ENCODE data around the gene ESRRG. TPM values are rescaled to one million over a fixed set of nuclear protein-coding genes. Genes with fewer than 3 reads are reported as not detected.
A peak's percentile ranks its signal among the peaks of the same experiment; 100 is the strongest.
"Not testable (repeated sequence)": the region's sequence is repeated elsewhere in the genome, so short reads cannot be mapped to it uniquely, and the experiment has no call there.

Gene ESRRG
- total and polyA plus RNA-seq, 12 donors, result 3.8 to 49.5 (median 35.9) TPM

DNA sequence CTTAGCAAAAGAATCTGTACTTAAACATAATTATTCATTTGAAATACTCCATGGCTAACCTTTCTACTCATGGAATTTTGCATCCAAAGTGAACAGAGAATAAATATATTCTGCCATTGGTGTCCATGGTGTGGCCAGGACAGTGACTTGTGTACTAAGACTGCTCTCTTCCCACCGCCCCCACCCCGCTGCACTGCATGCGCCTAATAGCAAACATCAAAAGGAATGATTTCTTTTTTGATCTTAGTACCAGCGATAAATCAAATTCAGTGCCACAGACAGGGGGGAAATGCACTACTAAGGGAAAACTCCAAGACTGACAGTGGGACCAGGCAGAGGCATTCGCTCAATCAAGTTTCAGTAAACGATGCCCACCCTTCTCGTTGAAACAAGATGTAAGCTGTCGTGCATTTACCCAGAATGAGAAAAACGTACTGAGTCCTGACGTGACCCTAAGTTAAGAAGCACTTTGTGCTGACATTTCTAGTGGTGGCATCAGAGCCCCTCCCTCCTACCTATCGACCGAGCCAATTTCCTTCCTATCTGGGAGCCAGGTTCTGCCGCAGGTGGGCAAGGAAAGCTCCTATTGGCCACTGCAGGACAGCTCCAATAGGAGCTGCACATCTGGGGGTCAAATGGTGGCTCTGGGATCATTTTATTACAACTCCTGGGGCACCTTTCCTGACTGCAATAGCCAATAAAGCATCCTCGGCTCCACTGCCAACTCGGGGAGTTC, 12.5 kb downstream of the ESRRG start:
- H3K27ac ChIP-seq, result peak overlapping the region in 1 of 10 donors; percentile 11
- peak overlapping the region in 2 of 10 donors; percentile 14 to 15 for H3K4me3 ChIP-seq
- no peaks in the 10 kb centered on the region for H3K9me3 ChIP-seq
- ATAC-seq (peak in 4 of 8 donors; percentile 53 to 70 (median 58)), DNase-seq (peak in 1 of 2 donors; percentile 9)
- H3K36me3 ChIP-seq, result no peaks in the 10 kb centered on the region
- peaks cover 0 to 3% (median 0%) of the 10 kb centered on the region in 7 donors for H3K27me3 ChIP-seq
- intact Hi-C loops (cut with DNase I), result loop anchor here in 1 of 10 donors (10.0 kb wide), 1 partner anchor 106 kb away; no protein-coding TSS in a partner anchor
- peaks cover 0 to 25% (median 5%) of the 10 kb centered on the region in 9 donors for H3K4me1 ChIP-seq
- 55 to 62% methylated on average over 15 of the region's 15 CpGs for WGBS, 2 donors
- TF ChIP-seq, protein P1, sequence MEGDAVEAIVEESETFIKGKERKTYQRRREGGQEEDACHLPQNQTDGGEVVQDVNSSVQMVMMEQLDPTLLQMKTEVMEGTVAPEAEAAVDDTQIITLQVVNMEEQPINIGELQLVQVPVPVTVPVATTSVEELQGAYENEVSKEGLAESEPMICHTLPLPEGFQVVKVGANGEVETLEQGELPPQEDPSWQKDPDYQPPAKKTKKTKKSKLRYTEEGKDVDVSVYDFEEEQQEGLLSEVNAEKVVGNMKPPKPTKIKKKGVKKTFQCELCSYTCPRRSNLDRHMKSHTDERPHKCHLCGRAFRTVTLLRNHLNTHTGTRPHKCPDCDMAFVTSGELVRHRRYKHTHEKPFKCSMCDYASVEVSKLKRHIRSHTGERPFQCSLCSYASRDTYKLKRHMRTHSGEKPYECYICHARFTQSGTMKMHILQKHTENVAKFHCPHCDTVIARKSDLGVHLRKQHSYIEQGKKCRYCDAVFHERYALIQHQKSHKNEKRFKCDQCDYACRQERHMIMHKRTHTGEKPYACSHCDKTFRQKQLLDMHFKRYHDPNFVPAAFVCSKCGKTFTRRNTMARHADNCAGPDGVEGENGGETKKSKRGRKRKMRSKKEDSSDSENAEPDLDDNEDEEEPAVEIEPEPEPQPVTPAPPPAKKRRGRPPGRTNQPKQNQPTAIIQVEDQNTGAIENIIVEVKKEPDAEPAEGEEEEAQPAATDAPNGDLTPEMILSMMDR (IDR thresholded peaks at IDR 0.05), result no peak

DNA sequence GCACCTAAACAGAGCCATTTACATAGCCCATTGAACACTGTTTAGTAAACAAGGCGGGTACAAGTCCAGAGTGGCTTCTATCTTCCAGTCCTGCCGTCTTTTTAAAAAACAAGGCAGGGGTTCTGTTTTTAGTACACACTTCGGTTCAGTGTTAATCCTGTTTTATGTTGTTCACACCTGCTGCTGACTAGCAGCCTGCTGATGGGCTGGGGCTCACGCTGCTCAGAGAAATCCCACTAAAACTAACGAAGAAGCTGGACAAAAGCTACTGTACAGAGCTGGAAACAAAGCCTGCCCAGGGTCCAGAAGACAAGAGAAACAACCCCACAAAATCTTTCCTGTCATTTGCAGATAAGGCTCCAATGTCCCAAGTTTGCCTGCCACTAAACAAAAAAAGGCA, 13.2 kb downstream of the ESRRG start:
- WGBS, 2 donors, result 16 to 24% methylated on average over 5 of the region's 5 CpGs
- no peaks in the 10 kb centered on the region for H3K9me3 ChIP-seq
- TF ChIP-seq, protein P1 (IDR thresholded peaks at IDR 0.05), result no peak
- H3K27me3 ChIP-seq, result peaks cover 0 to 3% (median 0%) of the 10 kb centered on the region in 7 donors
- peaks cover 0 to 28% (median 5%) of the 10 kb centered on the region in 9 donors for H3K4me1 ChIP-seq
- intact Hi-C loops (cut with DNase I), result loop anchor here in 1 of 10 donors (10.0 kb wide), 1 partner anchor 105 kb away; no protein-coding TSS in a partner anchor
- ATAC-seq (peak in 7 of 8 donors; percentile 38 to 81 (median 55)), DNase-seq (no peak)
- no peaks in the 10 kb centered on the region for H3K36me3 ChIP-seq
- no peak overlapping the region for H3K4me3 ChIP-seq
- peak overlapping the region in 2 of 10 donors; percentile 11 to 18 for H3K27ac ChIP-seq

- no peaks in the 10 kb centered on the region for H3K36me3 ChIP-seq
- TF ChIP-seq, protein P1 (IDR thresholded peaks at IDR 0.05), result no peak
- no peak overlapping the region for H3K4me3 ChIP-seq
- no peak overlapping the region for H3K27ac ChIP-seq
- no peaks in the 10 kb centered on the region for H3K9me3 ChIP-seq
- H3K4me1 ChIP-seq, result peaks cover 0 to 17% (median 6%) of the 10 kb centered on the region in 9 donors
- intact Hi-C loops (cut with DNase I), result no loop called here
- 72 to 76% methylated on average over 4 of the region's 4 CpGs for WGBS, 2 donors
- DNase-seq (no peak), ATAC-seq (no peak)
- H3K27me3 ChIP-seq, result peaks cover 0 to 2% (median 0%) of the 10 kb centered on the region in 7 donors
Observed at GRCh38 chr1:216705676-216706075, 17.6 kb downstream of the ESRRG start.

DNA sequence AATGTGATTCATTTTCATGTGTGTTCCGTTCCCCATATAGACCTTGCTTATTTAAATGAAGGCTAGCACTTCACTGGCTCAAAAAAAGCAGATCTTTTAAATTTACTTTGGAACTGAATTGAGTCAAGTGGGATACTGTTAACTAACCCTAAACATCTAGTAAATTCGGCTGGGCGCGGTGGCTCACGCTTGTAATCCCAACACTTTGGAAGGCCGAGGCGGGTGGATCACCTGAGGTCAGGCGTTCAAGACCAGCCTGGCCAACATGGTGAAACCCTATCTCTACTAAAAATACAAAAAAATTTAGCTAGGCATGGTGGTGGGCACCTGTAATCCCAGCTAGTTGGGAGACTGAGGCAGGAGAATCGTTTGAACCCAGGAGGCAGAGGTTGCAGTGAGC, 19.2 kb downstream of the ESRRG start:
- H3K27ac ChIP-seq; ATAC-seq; H3K9me3 ChIP-seq; H3K4me3 ChIP-seq; DNase-seq; H3K27me3 ChIP-seq; intact Hi-C loops (cut with DNase I); H3K36me3 ChIP-seq: not testable (repeated sequence)
- H3K4me1 ChIP-seq, result peaks cover 0 to 14% (median 0%) of the 10 kb centered on the region in 9 donors
- 92 to 95% methylated on average over 9 of the region's 9 CpGs for WGBS, 2 donors

DNA sequence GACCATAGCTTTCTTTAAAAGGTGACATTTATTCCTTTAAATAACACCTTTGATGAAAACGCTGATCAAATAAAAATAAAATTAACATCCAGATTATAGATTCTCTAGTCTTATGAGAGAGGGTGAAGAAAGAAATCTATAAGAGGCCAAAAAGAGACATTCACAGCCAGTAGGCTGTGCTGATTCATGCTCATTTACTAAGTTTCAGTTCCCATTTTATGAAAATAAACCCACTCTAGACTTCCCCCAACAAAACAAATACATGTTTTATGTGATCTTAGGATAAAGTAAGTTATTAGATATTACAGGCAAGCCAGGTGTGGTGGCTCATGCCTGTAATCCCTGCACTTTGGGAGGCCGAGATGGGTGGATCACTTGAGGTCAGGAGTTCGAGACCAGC, 21.1 kb downstream of the ESRRG start:
- ATAC-seq (no peak), DNase-seq (no peak)
- Histone ChIP-seq H3K9me3 (no peaks in the 10 kb centered on the region), H3K27ac (no peak overlapping the region), H3K36me3 (no peaks in the 10 kb centered on the region), H3K4me3 (no peak overlapping the region), H3K27me3 (no peaks in the 10 kb centered on the region), H3K4me1 (peaks cover 0 to 14% (median 0%) of the 10 kb centered on the region in 9 donors)
- WGBS, 2 donors, result 84 to 93% methylated on average over 3 of the region's 3 CpGs
- TF ChIP-seq, protein P1 (IDR thresholded peaks at IDR 0.05), result no peak
- intact Hi-C loops (cut with DNase I), result no loop called here
